CD4-positive, alpha-beta T cell (primary cell): Measurements from ENCODE around the gene SPDYE5. TPM values are rescaled to one million over a fixed set of nuclear protein-coding genes. Genes with fewer than 3 reads are reported as not detected.

Experiments
- ATAC-seq: fragments of 200-7000 bp; cut with Tn5 transposase; one replicate; pipeline ENCODE4 v1.10.0; 2022; ENCODE audit warnings: mild to moderate bottlenecking; ENCODE audit not compliant: poor library complexity
- CTCF ChIA-PET: fragments of 350-600 bp; sonication (Branson Sonifier 250); formaldehyde crosslinking; loops from one replicate; lab custom pipeline; 2021; ENCODE audit warnings: antibody characterized with exemption, inconsistent platforms; lab: Charles Lee
- POLR2A ChIA-PET: fragments of 350-600 bp; sonication (Branson Sonifier 250); formaldehyde crosslinking; loops from one replicate; lab custom pipeline; 2021; ENCODE audit warnings: antibody characterized with exemption, inconsistent platforms; lab: Charles Lee
- DNase-seq, 14 experiments: peaks; one replicate each; pipeline ENCODE4 v3.0.0-alpha.2; 2013 to 2020; ENCODE audit warnings: mixed read lengths in 2 of 14
- H3K27ac ChIP-seq, 2 donors: one replicate each; pipeline versions ENCODE4 v1.5.1 to v1.7.0; 2013; ENCODE audit warnings: low read length in 2 of 2, low read depth in 1 of 2, mild to moderate bottlenecking in 1 of 2
- H3K27me3 ChIP-seq, 2 experiments: 1 replicate in 1 of 2; 2 replicates in 1 of 2; pipeline versions ENCODE4 v1.6.1 to v1.7.0; 2013; ENCODE audit warnings: low read length in 2 of 2, control low read depth in 1 of 2, mild to moderate bottlenecking in 1 of 2, moderate library complexity in 1 of 2; ENCODE audit not compliant: insufficient read depth in 2 of 2, control insufficient read depth in 1 of 2
- H3K36me3 ChIP-seq: one replicate; pipeline ENCODE4 v1.6.1; 2013; ENCODE audit warnings: low read length, control low read depth; ENCODE audit not compliant: insufficient read depth
- H3K4me1 ChIP-seq: one replicate; pipeline ENCODE4 v1.6.1; 2013; ENCODE audit warnings: low read length, control low read depth; ENCODE audit not compliant: insufficient read depth
- H3K4me3 ChIP-seq: one replicate; pipeline ENCODE4 v1.5.1; 2013; ENCODE audit warnings: mild to moderate bottlenecking, low read length, moderate library complexity
- H3K9me3 ChIP-seq, 2 experiments: 1 replicate in 1 of 2; 2 replicates in 1 of 2; pipeline versions ENCODE4 v1.6.1 to v1.7.0; 2013; ENCODE audit warnings: low read length in 2 of 2, mild to moderate bottlenecking in 2 of 2, control low read depth in 1 of 2, moderate library complexity in 1 of 2; ENCODE audit not compliant: control insufficient read depth in 1 of 2, insufficient read depth in 1 of 2
- H3K27ac Mint-ChIP-seq: one replicate; pipeline ENCODE4 v1.8.0; 2020; ENCODE audit warnings: mixed read lengths
- H3K27me3 Mint-ChIP-seq: one replicate; pipeline ENCODE4 v1.8.0; 2021; ENCODE audit warnings: mixed read lengths
- H3K36me3 Mint-ChIP-seq: one replicate; pipeline ENCODE4 v1.8.0; 2021; ENCODE audit warnings: low read depth, mixed read lengths
- H3K4me1 Mint-ChIP-seq: one replicate; pipeline ENCODE4 v1.8.0; 2021; ENCODE audit warnings: low read depth, mixed read lengths
- H3K4me3 Mint-ChIP-seq: one replicate; pipeline ENCODE4 v1.8.0; 2020; ENCODE audit warnings: mild to moderate bottlenecking, mixed read lengths
- H3K9me3 Mint-ChIP-seq: one replicate; pipeline ENCODE4 v1.8.0; 2020; ENCODE audit warnings: mixed read lengths
- intact Hi-C, 2 experiments: fragments of 100-400 bp; cut with DNase I in 1 of 2; cut with micrococcal nuclease in 1 of 2; formaldehyde crosslinking; loops; one replicate each; pipeline versions ENCODE4 v1.15.1 to v1.9.0; 2023 to 2025; cut with DNase I, micrococcal nuclease
- total RNA-seq, 174 experiments: library from RNA in 2 of 174; stranded (reverse) in 2 of 174; gene quantifications; one replicate each; pipeline ENCODE4 v1.2.3 and lab custom pipeline; 2021 to 2026
- TF ChIP-seq, protein P1 (sequence below): fragments of 200-600 bp; IDR thresholded peaks from one replicate; pipeline ENCODE4 v1.8.0; 2022; ENCODE audit warnings: antibody characterized with exemption, mild to moderate bottlenecking

Gene SPDYE5
- total RNA-seq, 2 experiments from 2014 or later: 0.20 TPM; not detected in 1

DNA sequence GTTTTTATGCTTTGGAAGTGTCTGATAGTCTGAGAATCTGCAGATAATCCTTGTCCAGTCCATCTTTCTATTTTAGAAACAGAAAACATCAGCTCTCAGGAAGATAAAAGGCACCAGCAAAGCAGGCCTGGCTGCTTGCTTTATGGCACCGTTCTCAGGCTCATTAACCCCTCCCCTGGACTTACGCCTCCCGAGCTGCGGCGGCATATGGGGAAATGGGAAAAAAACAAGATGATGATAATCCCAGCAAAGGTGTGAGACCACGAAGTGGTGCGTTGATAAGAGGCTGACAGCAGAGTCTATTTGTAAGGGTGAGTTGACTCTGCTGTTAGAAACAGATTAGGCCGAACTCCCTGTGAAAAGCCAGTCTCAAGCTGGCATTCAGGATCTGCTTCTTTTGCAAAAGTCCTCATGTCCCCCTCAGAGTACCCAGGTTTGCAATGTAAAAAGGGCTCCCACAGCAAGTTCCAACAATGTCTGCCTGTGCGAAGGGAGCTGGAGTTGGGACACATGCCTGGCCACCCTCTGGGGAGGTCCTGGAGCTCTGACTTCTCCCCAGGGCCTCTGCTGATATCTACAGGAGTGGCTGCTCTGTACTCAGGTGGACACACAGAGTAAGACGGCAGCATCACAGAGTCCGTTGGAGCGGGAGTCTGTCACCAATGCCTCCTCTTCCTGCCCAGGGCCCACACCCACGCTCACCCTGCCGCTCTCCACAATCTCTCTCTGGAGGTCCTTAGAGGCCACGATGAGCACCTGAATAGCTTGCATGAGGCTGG is 54.3 kb downstream of the SPDYE5 start:
- Mint-ChIP-seq H3K9me3 (no peaks in the 10 kb centered on the region), H3K27ac (no peak overlapping the region), H3K4me3 (no peak overlapping the region), H3K36me3 (no peaks in the 10 kb centered on the region), H3K27me3 (no peaks in the 10 kb centered on the region), H3K4me1 (no peaks in the 10 kb centered on the region)
- ATAC-seq: no peak
- Histone ChIP-seq H3K27me3 (no peaks in the 10 kb centered on the region), H3K9me3 (no peaks in the 10 kb centered on the region), H3K36me3 (no peaks in the 10 kb centered on the region), H3K4me3 (no peak overlapping the region), H3K27ac (no peak overlapping the region), H3K4me1 (no peaks in the 10 kb centered on the region)
- no peak for DNase-seq
- TF ChIP-seq, protein P1, sequence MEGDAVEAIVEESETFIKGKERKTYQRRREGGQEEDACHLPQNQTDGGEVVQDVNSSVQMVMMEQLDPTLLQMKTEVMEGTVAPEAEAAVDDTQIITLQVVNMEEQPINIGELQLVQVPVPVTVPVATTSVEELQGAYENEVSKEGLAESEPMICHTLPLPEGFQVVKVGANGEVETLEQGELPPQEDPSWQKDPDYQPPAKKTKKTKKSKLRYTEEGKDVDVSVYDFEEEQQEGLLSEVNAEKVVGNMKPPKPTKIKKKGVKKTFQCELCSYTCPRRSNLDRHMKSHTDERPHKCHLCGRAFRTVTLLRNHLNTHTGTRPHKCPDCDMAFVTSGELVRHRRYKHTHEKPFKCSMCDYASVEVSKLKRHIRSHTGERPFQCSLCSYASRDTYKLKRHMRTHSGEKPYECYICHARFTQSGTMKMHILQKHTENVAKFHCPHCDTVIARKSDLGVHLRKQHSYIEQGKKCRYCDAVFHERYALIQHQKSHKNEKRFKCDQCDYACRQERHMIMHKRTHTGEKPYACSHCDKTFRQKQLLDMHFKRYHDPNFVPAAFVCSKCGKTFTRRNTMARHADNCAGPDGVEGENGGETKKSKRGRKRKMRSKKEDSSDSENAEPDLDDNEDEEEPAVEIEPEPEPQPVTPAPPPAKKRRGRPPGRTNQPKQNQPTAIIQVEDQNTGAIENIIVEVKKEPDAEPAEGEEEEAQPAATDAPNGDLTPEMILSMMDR: no peak
- intact Hi-C loops: no loop called here
- ChIA-PET CTCF (no interaction called here), POLR2A (no interaction called here)

Other genes starting within 250 kb of the SPDYE5 start
- gene TRIM73, start 96.7 kb upstream of the SPDYE5 start, total RNA-seq: 10 to 100 TPM; 19.1 to 22.3 TPM
- 10 to 100 TPM; 97.6 to 99.5 TPM for gene POM121C, start 6.0 kb upstream of the SPDYE5 start, total RNA-seq
- 1 to 10 TPM; 1.5 to 1.7 TPM for gene HIP1, start 246.6 kb downstream of the SPDYE5 start, total RNA-seq